Measurements from ENCODE around the gene RTN4R. TPM values are rescaled to one million over a fixed set of nuclear protein-coding genes. Genes with fewer than 3 reads are reported as not detected.

Gene RTN4R
- total RNA-seq, 1 experiment from 2014 or later = 12.2 TPM

GRCh38 chr22:20298110-20298802 lies 30.1 kb upstream of the RTN4R start:
- ATAC-seq = no peak
- no TSS peak for BruUV-seq (replicated peaks)
- intact Hi-C loops (cut with micrococcal nuclease) = no loop called here
- Histone ChIP-seq H3K27me3 (ENCODE audit: low read length) (no peaks in the 10 kb centered on the region), H3K27ac (ENCODE audit: low read length) (no peak overlapping the region), H3K4me2 (ENCODE audit: low read length) (no peak overlapping the region), H3K4me3 (ENCODE audit: low read length) (no peak overlapping the region), H3K4me1 (ENCODE audit: insufficient read depth, low read length) (no peaks in the 10 kb centered on the region), H2AFZ (ENCODE audit: low read length) (no peak overlapping the region), H3F3A (ENCODE audit: low read length, unreplicated experiment) (no peaks in the 10 kb centered on the region), H3K9me3 (ENCODE audit: low read length) (no peaks in the 10 kb centered on the region), H3K79me2 (ENCODE audit: low read length) (no peaks in the 10 kb centered on the region), H4K20me1 (ENCODE audit: low read length) (no peaks in the 10 kb centered on the region), H3K36me3 (ENCODE audit: low read depth, low read length) (no peaks in the 10 kb centered on the region), H3K9ac (ENCODE audit: low read length) (no peak overlapping the region), H3K9me2 (replicated peaks; ENCODE audit: low read length) (no peaks in the 10 kb centered on the region)
- no peak for TF ChIP-seq EZH2phosphoT487 (IDR thresholded peaks at IDR 0.05; ENCODE audit: borderline replicate concordance, low read length)
- CTCF ChIA-PET = no interaction called here
- POLR2A ChIA-PET (ENCODE audit: unreplicated experiment) = no interaction called here
- DNase-seq = no peak

GRCh38 chr22:20297414-20298109 lies 29.4 kb upstream of the RTN4R start:
- H3K4me2 ChIP-seq (ENCODE audit: low read length) = no peak overlapping the region
- H3F3A ChIP-seq (ENCODE audit: low read length, unreplicated experiment) = no peaks in the 10 kb centered on the region
- no peak overlapping the region for H2AFZ ChIP-seq (ENCODE audit: low read length)
- H3K9ac ChIP-seq (ENCODE audit: low read length) = no peak overlapping the region
- no peaks in the 10 kb centered on the region for H3K4me1 ChIP-seq (ENCODE audit: insufficient read depth, low read length)
- ATAC-seq (no peak), DNase-seq (no peak)
- ChIA-PET CTCF (no interaction called here), POLR2A (ENCODE audit: unreplicated experiment) (no interaction called here)
- intact Hi-C loops (cut with micrococcal nuclease) = no loop called here
- H4K20me1 ChIP-seq (ENCODE audit: low read length) = no peaks in the 10 kb centered on the region
- no peaks in the 10 kb centered on the region for H3K9me3 ChIP-seq (ENCODE audit: low read length)
- no TSS peak for BruUV-seq (replicated peaks)
- H3K79me2 ChIP-seq (ENCODE audit: low read length) = no peaks in the 10 kb centered on the region
- no peak for TF ChIP-seq EZH2phosphoT487 (IDR thresholded peaks at IDR 0.05; ENCODE audit: borderline replicate concordance, low read length)
- TF ChIP-seq CTCF (conservative IDR thresholded peaks at IDR 0.05; ENCODE audit: low read depth, low read length) = no peak
- TF ChIP-seq EZH2 (IDR thresholded peaks at IDR 0.05; ENCODE audit: low read length, unreplicated experiment) = no peak
- H3K4me3 ChIP-seq (ENCODE audit: low read length) = no peak overlapping the region
- no peaks in the 10 kb centered on the region for H3K9me2 ChIP-seq (replicated peaks; ENCODE audit: low read length)
- no peaks in the 10 kb centered on the region for H3K27me3 ChIP-seq (ENCODE audit: low read length)
- no peaks in the 10 kb centered on the region for H3K36me3 ChIP-seq (ENCODE audit: low read depth, low read length)
- H3K27ac ChIP-seq (ENCODE audit: low read length) = no peak overlapping the region

- no peak for ATAC-seq
- POLR2A ChIA-PET (ENCODE audit: unreplicated experiment) = no interaction called here
- no peaks in the 10 kb centered on the region for H3K9me3 ChIP-seq (ENCODE audit: low read length)
- no peak for DNase-seq
- no peak overlapping the region for H2AFZ ChIP-seq (ENCODE audit: low read length)
- CTCF ChIA-PET = no interaction called here
- H3K9me2 ChIP-seq (replicated peaks; ENCODE audit: low read length) = no peaks in the 10 kb centered on the region
- H4K20me1 ChIP-seq (ENCODE audit: low read length) = no peaks in the 10 kb centered on the region
- no peak overlapping the region for H3K4me3 ChIP-seq (ENCODE audit: low read length)
- H3K79me2 ChIP-seq (ENCODE audit: low read length) = no peaks in the 10 kb centered on the region
- H3K36me3 ChIP-seq (ENCODE audit: low read depth, low read length) = no peaks in the 10 kb centered on the region
- H3K27me3 ChIP-seq (ENCODE audit: low read length) = no peaks in the 10 kb centered on the region
- no peak overlapping the region for H3K27ac ChIP-seq (ENCODE audit: low read length)
- intact Hi-C loops (cut with micrococcal nuclease) = no loop called here
- H3K9ac ChIP-seq (ENCODE audit: low read length) = no peak overlapping the region
- no peak for TF ChIP-seq EZH2phosphoT487 (IDR thresholded peaks at IDR 0.05; ENCODE audit: borderline replicate concordance, low read length)
- TF ChIP-seq CTCF (conservative IDR thresholded peaks at IDR 0.05; ENCODE audit: low read depth, low read length) = no peak
- no peaks in the 10 kb centered on the region for H3K4me1 ChIP-seq (ENCODE audit: insufficient read depth, low read length)
- H3F3A ChIP-seq (ENCODE audit: low read length, unreplicated experiment) = no peaks in the 10 kb centered on the region
- BruUV-seq (replicated peaks) = no TSS peak
- H3K4me2 ChIP-seq (ENCODE audit: low read length) = no peak overlapping the region
Observed at GRCh38 chr22:20296598-20296997, 28.5 kb upstream of the RTN4R start.

Data from PC-3 (cell line).